ENCODE measurements around the gene CSTF2. TPM values are rescaled to one million over a fixed set of nuclear protein-coding genes. Genes with fewer than 3 reads are reported as not detected.

CSTF2 gene
- total and polyA plus RNA-seq, 2 donors from 2014 or later, result 8.8 to 14.4 TPM

DNA sequence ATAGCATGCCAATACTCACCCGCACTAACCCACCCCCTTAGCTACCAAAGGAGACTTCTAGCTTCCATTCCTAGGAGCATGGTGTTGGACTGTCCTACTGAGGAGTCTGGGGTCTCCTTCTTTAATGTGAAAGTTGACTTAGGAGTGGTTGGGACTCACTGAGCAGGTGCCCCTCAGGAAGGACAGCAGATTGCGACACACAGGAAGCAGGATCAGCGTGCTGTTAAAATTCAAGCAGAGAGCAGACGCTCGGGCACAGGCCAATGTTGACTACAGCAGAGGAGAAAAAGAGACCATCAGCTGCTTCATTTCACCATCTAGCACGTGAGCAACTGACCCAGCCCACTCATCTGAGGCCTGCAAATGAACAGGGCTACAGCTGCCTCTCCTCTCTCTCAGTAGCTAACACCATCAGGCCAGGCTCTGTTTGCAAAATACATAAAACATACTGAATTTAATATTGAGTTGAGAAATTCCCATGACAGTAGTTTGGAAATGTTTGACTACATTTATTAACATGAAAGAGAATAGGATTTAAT, 43.2 kb downstream of the CSTF2 start:
- peak in 3 of 5 donors; percentile 14 to 66 (median 16) for DNase-seq
- TF ChIP-seq, protein P1, sequence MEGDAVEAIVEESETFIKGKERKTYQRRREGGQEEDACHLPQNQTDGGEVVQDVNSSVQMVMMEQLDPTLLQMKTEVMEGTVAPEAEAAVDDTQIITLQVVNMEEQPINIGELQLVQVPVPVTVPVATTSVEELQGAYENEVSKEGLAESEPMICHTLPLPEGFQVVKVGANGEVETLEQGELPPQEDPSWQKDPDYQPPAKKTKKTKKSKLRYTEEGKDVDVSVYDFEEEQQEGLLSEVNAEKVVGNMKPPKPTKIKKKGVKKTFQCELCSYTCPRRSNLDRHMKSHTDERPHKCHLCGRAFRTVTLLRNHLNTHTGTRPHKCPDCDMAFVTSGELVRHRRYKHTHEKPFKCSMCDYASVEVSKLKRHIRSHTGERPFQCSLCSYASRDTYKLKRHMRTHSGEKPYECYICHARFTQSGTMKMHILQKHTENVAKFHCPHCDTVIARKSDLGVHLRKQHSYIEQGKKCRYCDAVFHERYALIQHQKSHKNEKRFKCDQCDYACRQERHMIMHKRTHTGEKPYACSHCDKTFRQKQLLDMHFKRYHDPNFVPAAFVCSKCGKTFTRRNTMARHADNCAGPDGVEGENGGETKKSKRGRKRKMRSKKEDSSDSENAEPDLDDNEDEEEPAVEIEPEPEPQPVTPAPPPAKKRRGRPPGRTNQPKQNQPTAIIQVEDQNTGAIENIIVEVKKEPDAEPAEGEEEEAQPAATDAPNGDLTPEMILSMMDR (IDR thresholded peaks at IDR 0.05; ENCODE audit: borderline replicate concordance, extremely low read depth, insufficient read depth), result no peak

DNA sequence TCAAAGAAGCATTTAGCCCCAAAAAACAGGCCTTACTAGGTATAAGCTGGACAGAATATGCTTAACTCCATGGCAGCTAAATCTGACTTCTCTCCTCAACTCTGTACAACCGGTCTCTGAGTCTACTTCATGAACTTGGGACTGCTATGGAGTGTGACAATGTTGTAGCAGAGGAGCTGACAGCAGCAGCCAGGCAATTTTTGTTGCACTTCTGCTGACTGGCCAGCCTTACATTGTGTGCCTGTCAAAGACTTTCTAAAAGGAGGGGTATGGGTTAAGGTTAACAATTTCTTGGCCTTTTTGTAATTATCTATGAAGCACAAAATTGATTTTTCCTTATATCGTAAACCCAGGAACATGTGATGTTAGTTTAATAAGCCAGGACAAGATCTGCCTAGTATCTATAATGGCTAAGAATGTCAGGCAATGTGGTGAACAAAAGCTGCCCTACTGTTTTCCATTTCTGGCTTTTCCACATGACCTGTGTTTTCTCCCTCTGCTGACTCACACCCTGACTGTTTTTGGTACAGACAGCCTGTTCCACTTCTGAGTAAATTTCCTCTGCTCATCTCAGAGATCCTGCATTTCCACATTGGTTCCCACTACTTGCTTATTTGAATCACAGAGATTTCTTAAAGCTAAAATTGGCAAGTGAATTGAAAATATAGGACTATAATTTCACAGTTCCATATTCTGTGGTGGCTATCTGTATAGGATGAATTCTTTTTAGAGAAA, 44.6 kb downstream of the CSTF2 start:
- Histone ChIP-seq H3K27ac (ENCODE audit: low read depth in 2 of 2, low read length in 2 of 2) (no peak overlapping the region), H3K9me3 (ENCODE audit: control insufficient read depth in 2 of 3, insufficient read depth in 1 of 3, low read length in 3 of 3) (no peaks in the 10 kb centered on the region), H3K27me3 (ENCODE audit: control insufficient read depth, insufficient read depth, low read length) (no peaks in the 10 kb centered on the region), H3K36me3 (ENCODE audit: control insufficient read depth in 2 of 3, insufficient read depth in 3 of 3, low read length in 3 of 3) (no peaks in the 10 kb centered on the region), H3K9ac (ENCODE audit: low read length in 3 of 3) (no peak overlapping the region), H3K4me3 (ENCODE audit: low read length in 3 of 3) (no peak overlapping the region), H3K4me1 (ENCODE audit: control insufficient read depth in 2 of 3, insufficient read depth in 2 of 3, low read depth in 1 of 3, low read length in 3 of 3) (no peaks in the 10 kb centered on the region)
- FAIRE-seq (no peak), DNase-seq (no peak)
- TF ChIP-seq, protein P1 (IDR thresholded peaks at IDR 0.05; ENCODE audit: borderline replicate concordance, extremely low read depth, insufficient read depth), result no peak
- intact Hi-C loops (cut with DNase I), result no loop called here

More for the DNA sequence above, 43.2 kb downstream of the CSTF2 start:
- Histone ChIP-seq H3K4me3 (ENCODE audit: low read length in 3 of 3) (no peak overlapping the region), H3K9me3 (ENCODE audit: control insufficient read depth in 2 of 3, insufficient read depth in 1 of 3, low read length in 3 of 3) (no peaks in the 10 kb centered on the region), H3K4me1 (ENCODE audit: control insufficient read depth in 2 of 3, insufficient read depth in 2 of 3, low read depth in 1 of 3, low read length in 3 of 3) (no peaks in the 10 kb centered on the region), H3K27me3 (ENCODE audit: control insufficient read depth, insufficient read depth, low read length) (no peaks in the 10 kb centered on the region), H3K9ac (ENCODE audit: low read length in 3 of 3) (no peak overlapping the region), H3K36me3 (ENCODE audit: control insufficient read depth in 2 of 3, insufficient read depth in 3 of 3, low read length in 3 of 3) (no peaks in the 10 kb centered on the region), H3K27ac (ENCODE audit: low read depth in 2 of 2, low read length in 2 of 2) (no peak overlapping the region)
- intact Hi-C loops (cut with DNase I), result no loop called here
- FAIRE-seq, result no peak

DNA sequence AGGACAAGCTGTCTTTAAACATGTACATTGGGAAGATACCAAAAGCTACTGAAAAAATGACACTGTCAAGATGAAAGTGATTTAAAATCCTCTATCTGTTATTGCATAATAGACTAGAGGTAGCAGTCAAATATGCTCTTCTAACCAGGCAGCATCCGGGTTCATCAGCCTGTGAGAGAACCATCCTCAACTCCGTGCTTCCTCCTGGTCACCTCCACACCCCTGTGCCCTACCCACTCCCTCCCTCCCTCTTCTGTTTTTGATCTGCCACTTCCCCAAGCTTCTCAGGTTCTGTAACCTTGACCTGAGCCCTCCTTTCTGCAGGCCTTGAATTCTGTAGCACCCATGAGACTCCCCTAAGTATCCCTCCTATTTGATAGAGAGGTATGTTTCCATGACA, 48.1 kb downstream of the CSTF2 start:
- no peak overlapping the region for H3K9ac ChIP-seq (ENCODE audit: low read length in 3 of 3)
- intact Hi-C loops (cut with DNase I), result no loop called here
- no peak for FAIRE-seq
- no peaks in the 10 kb centered on the region for H3K27me3 ChIP-seq (ENCODE audit: control insufficient read depth, insufficient read depth, low read length)
- no peaks in the 10 kb centered on the region for H3K9me3 ChIP-seq (ENCODE audit: control insufficient read depth in 2 of 3, insufficient read depth in 1 of 3, low read length in 3 of 3)
- no peak overlapping the region for H3K4me3 ChIP-seq (ENCODE audit: low read length in 3 of 3)
- no peaks in the 10 kb centered on the region for H3K36me3 ChIP-seq (ENCODE audit: control insufficient read depth in 2 of 3, insufficient read depth in 3 of 3, low read length in 3 of 3)
- TF ChIP-seq, protein P1 (IDR thresholded peaks at IDR 0.05; ENCODE audit: borderline replicate concordance, extremely low read depth, insufficient read depth), result no peak
- DNase-seq, result no peak
- no peak overlapping the region for H3K27ac ChIP-seq (ENCODE audit: low read depth in 2 of 2, low read length in 2 of 2)
- H3K4me1 ChIP-seq (ENCODE audit: control insufficient read depth in 2 of 3, insufficient read depth in 2 of 3, low read depth in 1 of 3, low read length in 3 of 3), result no peaks in the 10 kb centered on the region
